Thyroid gland (tissue), 4 donors: ENCODE measurements around the gene RHBDL2. TPM values are rescaled to one million over a fixed set of nuclear protein-coding genes. Genes with fewer than 3 reads are reported as not detected.
"Not testable (repeated sequence)": the region's sequence is repeated elsewhere in the genome, so short reads cannot be mapped to it uniquely, and the experiment has no call there.

Source experiments
- DNase-seq, 2 donors: peaks; one replicate each; pipeline ENCODE4 v3.0.0-alpha.2; 2019
- H3K27ac ChIP-seq, 3 donors: fragments of 200-600 bp; sonication (generic); 1 replicate in 2 of 3; 2 replicates in 1 of 3; pipeline ENCODE4 v1.5.1; 2016 to 2019; ENCODE audit warnings: mild to moderate bottlenecking in 1 of 3, moderate library complexity in 1 of 3
- H3K27me3 ChIP-seq: fragments of 200-600 bp; sonication (generic); one replicate; pipeline ENCODE4 v1.5.1; 2019
- H3K36me3 ChIP-seq, 2 donors: fragments of 200-600 bp; sonication (generic); one replicate each; pipeline ENCODE4 v1.5.1; 2016 to 2019
- H3K4me1 ChIP-seq, 2 donors: fragments of 200-600 bp; sonication (generic); one replicate each; pipeline ENCODE4 v1.5.1; 2017 to 2019
- H3K4me3 ChIP-seq, 3 donors: fragments of 200-600 bp; sonication (generic); replicated peaks in 1 of 3; 1 replicate in 2 of 3; 2 replicates in 1 of 3; pipeline ENCODE4 v1.5.1; 2016; ENCODE audit warnings: mild to moderate bottlenecking in 1 of 3
- H3K9me3 ChIP-seq: fragments of 200-600 bp; sonication (generic); one replicate; pipeline ENCODE4 v1.5.1; 2017
- POLR2A ChIP-seq, 2 donors: fragments of 450-650 bp; IDR thresholded peaks; one replicate each; pipeline ENCODE4 v1.6.1; 2017; ENCODE audit warnings: antibody characterized with exemption in 2 of 2, mild to moderate bottlenecking in 2 of 2, moderate library complexity in 1 of 2
- WGBS, 2 donors: methylation state at CpG; one replicate each; pipeline ENCODE4 v1.1.5; 2017; 5-methylcytosine and 5-hydroxymethylcytosine counted together
- intact Hi-C: fragments of 100-400 bp; cut with DNase I; formaldehyde crosslinking; loops from one replicate; pipeline ENCODE4 v1.15.1; 2023
- total RNA-seq, 4 donors: library from RNA; depleted of rRNA; stranded (reverse); fragments of >200 nt; gene quantifications; one replicate each; pipeline ENCODE4 v1.2.3, GENCODE V29; 2016
- TF ChIP-seq, protein P1 (sequence below), 6 experiments: fragments of 200-600 bp in 3 of 6; fragments of 450-650 bp in 3 of 6; sonication (generic) in 3 of 6; IDR thresholded peaks; one replicate each; pipeline ENCODE4 v1.5.1; 2016 to 2019; ENCODE audit warnings: antibody characterized with exemption in 6 of 6, mild to moderate bottlenecking in 2 of 6, inconsistent platforms in 1 of 6, moderate library complexity in 1 of 6

The RHBDL2 gene
- total RNA-seq, 4 donors from 2014 or later, result not detected

DNA sequence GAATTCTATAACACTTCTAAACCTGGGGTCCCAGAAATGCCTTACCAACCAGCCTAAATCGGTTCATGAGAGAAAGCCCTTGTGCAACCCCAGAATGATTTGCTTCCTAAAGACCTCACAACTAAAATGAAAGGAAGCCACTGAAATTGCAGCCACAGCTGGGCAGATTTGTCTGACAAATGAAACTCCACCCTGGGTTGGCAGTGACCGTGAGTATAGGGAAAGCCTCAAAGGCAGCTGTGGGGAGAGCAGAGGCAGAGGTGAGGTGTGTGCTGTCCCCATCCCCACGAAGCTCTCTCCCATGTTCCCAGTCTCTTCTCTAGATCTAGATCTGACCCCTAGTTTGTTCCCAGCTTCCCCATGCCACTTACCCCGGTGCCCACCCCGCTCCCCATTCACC lies 23.1 kb downstream of the RHBDL2 start:
- no peak overlapping the region for H3K27ac ChIP-seq
- TF ChIP-seq POLR2A (IDR thresholded peaks at IDR 0.05), result no peak
- DNase-seq, result no peak
- H3K27me3 ChIP-seq, result no peaks in the 10 kb centered on the region
- H3K4me1 ChIP-seq, result no peaks in the 10 kb centered on the region
- WGBS, 2 donors, result 75 to 82% methylated on average over 5 of the region's 5 CpGs
- H3K36me3 ChIP-seq, result no peaks in the 10 kb centered on the region
- no peak overlapping the region for H3K4me3 ChIP-seq
- no peaks in the 10 kb centered on the region for H3K9me3 ChIP-seq
- intact Hi-C loops, result no loop called here

DNA sequence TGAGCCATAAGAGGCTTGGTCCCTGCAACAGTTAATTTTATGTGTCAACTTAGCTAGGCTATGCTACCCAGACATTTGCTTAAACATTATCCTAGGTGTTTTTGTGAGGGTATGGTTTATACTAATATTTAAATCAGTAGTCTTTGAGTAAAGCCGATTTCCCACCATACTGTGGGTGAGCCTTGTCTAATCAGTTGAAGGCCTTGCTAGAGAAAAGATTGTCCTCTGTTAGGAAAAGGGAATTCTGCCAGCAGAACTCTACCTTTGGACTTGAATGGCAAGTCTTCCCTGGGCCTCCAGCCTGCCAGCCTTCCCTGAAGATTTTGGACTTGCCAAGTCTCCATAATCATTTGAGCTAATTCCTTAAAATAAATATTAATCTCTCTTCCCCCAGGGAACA lies 23.9 kb downstream of the RHBDL2 start:
- no peaks in the 10 kb centered on the region for H3K36me3 ChIP-seq
- 97 to 100% methylated on average over 1 of the region's 1 CpG for WGBS, 2 donors
- H3K27ac ChIP-seq, result no peak overlapping the region
- no peaks in the 10 kb centered on the region for H3K27me3 ChIP-seq
- intact Hi-C loops, result no loop called here
- H3K4me3 ChIP-seq, result no peak overlapping the region
- no peaks in the 10 kb centered on the region for H3K9me3 ChIP-seq
- TF ChIP-seq, protein P1, sequence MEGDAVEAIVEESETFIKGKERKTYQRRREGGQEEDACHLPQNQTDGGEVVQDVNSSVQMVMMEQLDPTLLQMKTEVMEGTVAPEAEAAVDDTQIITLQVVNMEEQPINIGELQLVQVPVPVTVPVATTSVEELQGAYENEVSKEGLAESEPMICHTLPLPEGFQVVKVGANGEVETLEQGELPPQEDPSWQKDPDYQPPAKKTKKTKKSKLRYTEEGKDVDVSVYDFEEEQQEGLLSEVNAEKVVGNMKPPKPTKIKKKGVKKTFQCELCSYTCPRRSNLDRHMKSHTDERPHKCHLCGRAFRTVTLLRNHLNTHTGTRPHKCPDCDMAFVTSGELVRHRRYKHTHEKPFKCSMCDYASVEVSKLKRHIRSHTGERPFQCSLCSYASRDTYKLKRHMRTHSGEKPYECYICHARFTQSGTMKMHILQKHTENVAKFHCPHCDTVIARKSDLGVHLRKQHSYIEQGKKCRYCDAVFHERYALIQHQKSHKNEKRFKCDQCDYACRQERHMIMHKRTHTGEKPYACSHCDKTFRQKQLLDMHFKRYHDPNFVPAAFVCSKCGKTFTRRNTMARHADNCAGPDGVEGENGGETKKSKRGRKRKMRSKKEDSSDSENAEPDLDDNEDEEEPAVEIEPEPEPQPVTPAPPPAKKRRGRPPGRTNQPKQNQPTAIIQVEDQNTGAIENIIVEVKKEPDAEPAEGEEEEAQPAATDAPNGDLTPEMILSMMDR (IDR thresholded peaks at IDR 0.05), result no peak
- TF ChIP-seq POLR2A (IDR thresholded peaks at IDR 0.05), result no peak
- no peak for DNase-seq
- no peaks in the 10 kb centered on the region for H3K4me1 ChIP-seq

DNA sequence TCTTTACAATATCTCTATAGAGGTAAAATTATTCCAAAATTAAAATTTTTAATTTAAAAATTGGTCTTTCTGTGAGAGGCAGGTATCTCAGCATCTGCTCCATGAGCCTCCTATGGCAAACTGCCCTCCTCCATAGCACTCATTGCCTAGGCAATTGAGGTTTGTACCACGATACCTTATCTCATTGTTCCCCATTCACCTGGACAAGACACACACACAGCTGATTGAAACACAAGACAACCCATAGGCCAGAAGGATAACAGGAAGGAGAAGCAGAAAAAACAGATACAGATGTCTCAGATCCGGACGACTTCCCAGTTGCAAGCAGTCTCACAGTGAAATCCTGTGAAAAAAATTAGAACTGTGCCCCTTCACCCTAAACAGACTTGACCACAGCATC lies 24.3 kb downstream of the RHBDL2 start:
- H3K36me3 ChIP-seq, result no peaks in the 10 kb centered on the region

DNA sequence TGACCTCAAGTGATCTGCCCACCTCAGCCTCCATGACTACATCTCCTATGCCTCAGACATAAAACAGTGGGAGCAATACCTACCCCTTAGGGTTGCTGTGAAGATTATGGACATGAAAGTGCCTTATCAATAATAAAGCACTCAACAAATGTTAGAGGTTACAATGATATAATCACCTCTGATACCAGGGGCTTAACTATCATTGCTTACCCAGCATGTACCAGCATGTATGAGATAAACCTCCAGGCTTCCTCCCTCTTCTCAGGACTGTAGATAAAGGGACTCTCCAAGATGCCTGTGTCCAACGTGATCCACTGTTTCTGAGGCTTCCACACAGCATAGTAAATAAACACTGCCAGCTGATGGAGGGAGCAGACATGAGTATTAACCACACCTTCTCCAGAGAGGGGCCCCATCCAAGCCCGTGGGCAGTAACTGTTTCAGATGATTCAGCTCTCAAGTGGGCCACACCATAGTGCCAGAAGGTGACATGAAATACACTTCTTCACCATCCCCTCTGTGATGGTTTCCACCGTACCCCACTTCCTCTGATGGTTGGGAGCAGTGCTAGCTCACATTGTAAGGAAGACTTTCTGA lies 26.2 kb downstream of the RHBDL2 start:
- no peaks in the 10 kb centered on the region for H3K27me3 ChIP-seq
- TF ChIP-seq POLR2A (IDR thresholded peaks at IDR 0.05), result no peak
- TF ChIP-seq, protein P1 (IDR thresholded peaks at IDR 0.05), result no peak
- no peaks in the 10 kb centered on the region for H3K4me1 ChIP-seq
- no peak for DNase-seq
- no peaks in the 10 kb centered on the region for H3K36me3 ChIP-seq
- intact Hi-C loops, result no loop called here
- H3K4me3 ChIP-seq, result no peak overlapping the region
- no peaks in the 10 kb centered on the region for H3K9me3 ChIP-seq
- 60 to 73% methylated on average over 2 to 3 of the region's 3 CpGs for WGBS, 2 donors
- no peak overlapping the region for H3K27ac ChIP-seq

More for the DNA sequence above, 24.3 kb downstream of the RHBDL2 start:
- WGBS, 2 donors, result 92 to 95% methylated on average over 3 of the region's 3 CpGs
- intact Hi-C loops, result no loop called here
- no peak for TF ChIP-seq POLR2A (IDR thresholded peaks at IDR 0.05)
- TF ChIP-seq, protein P1 (IDR thresholded peaks at IDR 0.05), result no peak
- Histone ChIP-seq H3K9me3 (no peaks in the 10 kb centered on the region), H3K27ac (no peak overlapping the region), H3K27me3 (no peaks in the 10 kb centered on the region), H3K4me3 (no peak overlapping the region), H3K4me1 (no peaks in the 10 kb centered on the region)
- no peak for DNase-seq

DNA sequence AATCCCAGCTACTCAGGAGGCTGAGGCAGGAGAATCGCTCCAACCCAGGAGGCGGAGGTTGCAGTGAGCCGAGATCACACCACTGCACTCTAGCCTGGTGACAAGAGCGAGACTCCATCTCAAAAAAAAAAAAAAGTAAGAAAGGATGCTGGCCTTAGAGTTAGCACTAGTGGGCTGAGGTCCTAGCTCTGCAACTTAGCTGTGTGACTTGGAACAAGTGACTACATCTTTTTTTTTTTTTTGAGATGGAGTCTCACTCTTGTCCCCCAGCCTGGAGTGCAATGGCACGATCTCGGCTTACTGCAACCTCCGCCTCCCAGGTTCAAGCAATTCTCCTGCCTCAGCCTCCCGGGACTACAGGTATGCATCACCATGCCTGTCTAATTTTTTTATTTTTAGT lies 26.7 kb downstream of the RHBDL2 start:
- 97 to 99% methylated on average over 8 of the region's 8 CpGs for WGBS, 2 donors
- DNase-seq, H3K4me3 ChIP-seq, H3K27me3 ChIP-seq, H3K9me3 ChIP-seq, H3K4me1 ChIP-seq, intact Hi-C loops, H3K36me3 ChIP-seq, H3K27ac ChIP-seq: not testable (repeated sequence)

DNA sequence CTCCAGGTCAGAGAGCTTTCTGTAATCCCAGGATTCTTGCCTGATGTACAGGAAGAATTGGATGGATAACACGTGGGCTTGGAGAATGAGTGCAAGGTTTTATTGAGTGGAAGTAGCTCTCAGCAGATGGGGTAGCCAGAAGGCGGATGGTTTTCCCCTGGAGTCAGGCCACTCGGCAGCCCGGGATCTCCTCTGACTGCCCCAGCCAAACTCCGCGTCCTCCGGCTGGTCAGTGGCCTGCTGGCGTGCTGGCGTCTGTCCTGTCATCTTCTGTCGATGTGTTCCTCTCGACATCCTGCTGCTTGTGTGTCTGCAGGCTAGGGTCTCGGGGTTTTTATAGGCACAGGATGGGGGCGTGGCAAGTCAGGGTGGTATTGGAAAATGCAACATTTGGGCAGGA lies 32.8 kb downstream of the RHBDL2 start:
- intact Hi-C loops, result no loop called here
- TF ChIP-seq, protein P1 (IDR thresholded peaks at IDR 0.05), result no peak
- no peak for TF ChIP-seq POLR2A (IDR thresholded peaks at IDR 0.05)
- no peak overlapping the region for H3K27ac ChIP-seq
- 83 to 87% methylated on average over 13 of the region's 13 CpGs for WGBS, 2 donors
- no peak for DNase-seq
- no peaks in the 10 kb centered on the region for H3K4me1 ChIP-seq
- H3K4me3 ChIP-seq, result no peak overlapping the region
- H3K36me3 ChIP-seq, result no peaks in the 10 kb centered on the region
- H3K9me3 ChIP-seq, result no peaks in the 10 kb centered on the region
- H3K27me3 ChIP-seq, result no peaks in the 10 kb centered on the region
